Measurements from ENCODE around the gene ZNF22.

The ZNF22 gene

DNA sequence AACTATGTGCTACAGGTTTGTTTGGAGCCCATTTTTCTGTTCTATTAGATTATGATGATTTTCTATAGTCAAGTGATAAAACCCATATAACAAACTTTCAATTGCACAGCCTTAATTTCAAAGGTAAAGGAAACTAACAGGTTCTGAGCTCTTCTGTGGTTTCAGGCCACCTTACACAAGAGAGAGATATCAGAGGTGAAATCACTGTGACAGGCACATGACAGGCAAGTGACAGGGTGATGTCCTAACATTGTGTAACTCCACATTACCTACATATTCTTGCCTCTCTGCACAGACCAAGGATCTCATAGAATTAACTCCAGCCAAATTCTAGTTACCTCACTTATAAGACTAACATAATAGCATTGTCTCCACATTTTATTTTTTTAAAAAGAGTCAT is 35.0 kb downstream of the ZNF22 start:
- no peak for DNase-seq

DNA sequence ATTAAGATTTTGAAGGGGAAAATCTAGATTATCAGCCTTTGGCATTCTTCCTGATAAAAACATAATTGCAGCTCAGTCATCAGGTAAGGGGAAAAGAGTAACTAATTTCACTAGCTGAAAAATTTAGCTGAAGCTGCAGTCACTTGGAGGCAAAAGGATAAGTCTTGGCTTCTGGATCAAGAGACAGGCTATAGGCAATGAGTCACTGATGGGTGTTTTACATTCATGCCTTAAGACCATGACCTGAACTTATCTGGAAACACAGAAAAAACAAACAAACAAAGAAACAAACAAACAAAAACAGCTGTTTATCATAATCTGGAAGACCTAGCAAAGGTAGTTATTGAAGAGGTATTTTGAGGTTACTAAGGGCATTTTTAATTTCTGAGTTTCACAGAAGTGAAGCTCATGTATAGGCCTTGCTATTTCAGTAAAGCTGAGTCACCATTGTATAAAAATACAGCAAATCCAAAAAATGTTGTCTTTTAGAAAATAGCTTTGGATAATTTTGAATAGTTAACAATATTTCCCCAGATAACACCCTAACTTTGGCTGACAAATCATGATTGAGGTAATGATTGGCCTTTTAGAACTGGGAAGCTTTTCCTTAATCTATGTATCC is 40.3 kb downstream of the ZNF22 start:
- no peak for DNase-seq

DNA sequence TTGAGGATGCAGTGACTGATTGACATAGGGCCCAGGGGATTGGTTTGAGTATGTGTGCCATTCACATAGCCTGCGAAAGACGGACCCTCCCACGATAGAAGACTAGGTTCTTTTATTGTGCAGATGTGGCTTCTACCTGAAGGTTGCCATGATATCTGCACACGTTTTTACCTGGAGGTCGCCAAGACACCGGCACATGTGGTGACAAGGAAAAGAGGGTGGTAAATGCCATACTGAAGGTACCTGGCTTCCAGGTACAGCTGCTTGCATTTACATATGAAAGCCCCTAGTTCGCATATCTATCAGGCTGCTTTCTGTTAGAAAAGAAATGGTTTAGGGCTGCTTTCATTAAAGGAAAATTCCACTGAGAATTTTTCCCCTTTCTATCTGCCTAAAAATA is 43.6 kb downstream of the ZNF22 start:
- DNase-seq = no peak

DNA sequence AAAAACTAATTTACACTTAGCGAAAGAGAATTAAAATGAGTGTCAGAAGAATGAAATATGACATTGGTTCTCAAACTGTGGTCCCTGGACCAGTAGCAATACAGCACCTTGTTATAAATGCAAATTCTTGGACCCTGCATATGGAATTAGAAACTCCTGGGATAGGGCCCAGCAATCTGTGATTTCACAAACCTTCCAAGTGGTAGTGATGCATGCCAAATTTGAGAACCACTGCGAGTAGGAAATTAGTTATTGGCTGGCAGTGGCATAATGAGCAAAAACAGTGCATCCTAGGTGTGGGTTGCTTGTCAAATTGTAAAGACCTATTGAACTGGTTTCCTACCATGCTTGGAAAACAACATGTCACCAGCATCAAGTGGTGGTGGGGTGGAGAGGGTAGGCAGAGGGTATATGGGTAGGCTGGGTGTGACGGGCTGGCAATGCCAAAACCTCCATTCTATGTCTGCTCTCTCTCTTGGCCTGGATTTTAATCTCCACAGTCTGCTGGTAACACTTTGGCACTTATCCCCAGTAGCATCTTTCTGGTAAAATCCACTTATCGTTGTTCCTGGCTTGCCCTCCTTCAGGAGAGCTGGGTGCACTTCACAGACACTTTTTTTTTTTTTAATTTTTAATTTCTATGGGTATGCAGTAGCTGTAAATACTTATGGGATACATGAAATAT is 50.0 kb downstream of the ZNF22 start:
- no peak for DNase-seq

DNA sequence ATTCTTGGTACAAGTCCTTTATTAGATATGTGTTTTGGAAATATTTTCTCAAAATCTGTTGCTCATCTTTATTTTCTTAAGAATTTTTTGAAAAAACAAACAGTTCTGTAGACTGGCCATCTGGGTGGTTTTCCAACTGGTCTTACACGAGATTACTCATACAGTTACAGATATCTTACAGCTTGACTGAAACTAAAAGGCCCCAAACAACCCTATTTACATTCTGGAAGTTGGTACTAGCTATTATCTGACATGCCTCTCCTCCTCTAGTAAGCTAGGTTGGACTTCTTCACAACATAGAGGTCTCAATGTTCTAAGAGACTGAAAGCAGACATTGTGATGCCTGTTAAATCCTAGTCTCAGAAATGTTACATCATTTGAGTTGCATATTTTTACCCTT is 52.0 kb downstream of the ZNF22 start:
- DNase-seq = no peak

DNA sequence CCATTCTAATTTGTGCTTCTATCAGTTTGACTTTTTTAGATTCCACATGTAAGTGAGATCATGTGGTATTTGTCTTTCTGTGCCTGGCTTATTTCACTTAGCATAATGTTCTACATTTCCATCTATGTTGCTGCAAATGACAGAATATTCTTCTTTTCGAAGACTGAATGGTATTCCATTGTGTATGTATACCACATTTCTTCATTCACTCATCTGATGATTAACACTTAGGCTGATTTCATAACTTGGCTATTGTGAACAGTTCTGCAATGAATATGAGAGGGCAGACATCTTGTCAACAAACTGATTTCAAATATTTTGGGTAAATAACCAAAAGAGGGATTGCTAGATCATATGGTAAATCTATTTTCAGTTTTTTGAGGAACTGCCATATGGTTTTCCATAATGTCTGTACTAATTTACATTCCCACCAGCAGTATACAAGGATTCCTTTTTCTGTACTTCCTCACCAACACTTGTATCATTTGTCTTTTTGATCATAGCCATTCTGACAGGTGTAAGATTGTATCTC is 52.9 kb downstream of the ZNF22 start:
- DNase-seq = no peak

Measured in T-helper 9 cell (primary cell).